ENCODE results near the gene ITFG1.
"Not testable (repeated sequence)": the region's sequence is repeated elsewhere in the genome, so short reads cannot be mapped to it uniquely, and the experiment has no call there.

ITFG1 gene

GRCh38 chr16:47250983-47251382 lies 209.9 kb downstream of the ITFG1 start:
- H3K36me3 Mint-ChIP-seq (ENCODE audit: low read depth): peaks cover 15% of the 10 kb centered on the region
- intact Hi-C loops (cut with micrococcal nuclease): no loop called here
- no peak overlapping the region for H3K27ac Mint-ChIP-seq
- H3K4me3 Mint-ChIP-seq: no peak overlapping the region
- no peaks in the 10 kb centered on the region for H3K27me3 Mint-ChIP-seq
- H3K4me1 Mint-ChIP-seq (ENCODE audit: low read depth): no peaks in the 10 kb centered on the region
- H3K9me3 Mint-ChIP-seq: no peaks in the 10 kb centered on the region

DNA sequence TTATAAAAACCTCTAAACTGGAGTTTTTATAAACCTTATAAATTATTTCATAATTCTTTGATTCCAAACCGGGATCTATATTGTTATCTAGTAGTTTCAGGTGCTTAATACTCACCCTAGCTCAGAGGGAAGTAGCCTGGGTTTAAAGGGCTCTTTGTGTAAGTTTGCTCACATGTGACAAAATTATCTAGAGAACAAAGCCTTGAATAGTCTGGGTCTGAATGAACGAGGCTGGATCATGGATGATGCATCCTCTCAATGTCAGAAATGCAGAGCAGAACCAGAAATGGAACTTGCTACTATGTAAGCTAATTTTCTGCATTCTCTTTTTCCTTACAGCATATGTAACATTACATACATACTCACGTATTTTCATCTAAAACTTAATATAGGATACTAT lies 213.2 kb downstream of the ITFG1 start:
- Mint-ChIP-seq H3K27me3 (no peaks in the 10 kb centered on the region), H3K9me3 (no peaks in the 10 kb centered on the region), H3K4me1 (ENCODE audit: low read depth) (no peaks in the 10 kb centered on the region), H3K27ac (no peak overlapping the region), H3K36me3 (ENCODE audit: low read depth) (peaks cover 16% of the 10 kb centered on the region), H3K4me3 (no peak overlapping the region)
- intact Hi-C loops (cut with micrococcal nuclease): no loop called here

GRCh38 chr16:47244206-47244605 lies 216.7 kb downstream of the ITFG1 start:
- peaks cover 46% of the 10 kb centered on the region for H3K36me3 Mint-ChIP-seq (ENCODE audit: low read depth)
- no peak overlapping the region for H3K27ac Mint-ChIP-seq
- no peaks in the 10 kb centered on the region for H3K27me3 Mint-ChIP-seq
- H3K4me1 Mint-ChIP-seq (ENCODE audit: low read depth): no peaks in the 10 kb centered on the region
- intact Hi-C loops (cut with micrococcal nuclease): no loop called here
- no peaks in the 10 kb centered on the region for H3K9me3 Mint-ChIP-seq
- H3K4me3 Mint-ChIP-seq: no peak overlapping the region

DNA sequence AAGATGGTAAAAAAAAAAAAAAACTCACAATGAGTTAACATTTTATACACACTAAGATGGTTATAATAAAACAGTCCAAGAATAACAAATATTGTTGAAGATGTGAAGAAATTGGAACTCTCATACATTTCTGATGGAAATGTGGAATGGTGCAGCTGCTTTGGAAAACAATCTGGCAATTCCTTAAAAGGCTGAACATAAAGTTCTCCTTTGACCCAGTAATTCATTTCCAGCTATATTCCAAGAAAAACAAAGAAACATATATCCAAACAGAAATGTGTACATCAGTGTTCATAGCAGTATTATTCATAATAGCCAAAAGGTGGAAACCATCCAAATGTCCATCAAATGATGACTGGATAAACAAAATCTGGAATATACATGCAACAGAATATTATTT lies 219.8 kb downstream of the ITFG1 start:
- Mint-ChIP-seq H3K9me3 (no peaks in the 10 kb centered on the region), H3K4me3 (no peak overlapping the region), H3K4me1 (ENCODE audit: low read depth) (no peaks in the 10 kb centered on the region), H3K36me3 (ENCODE audit: low read depth) (peaks cover 51% of the 10 kb centered on the region), H3K27ac (no peak overlapping the region), H3K27me3 (no peaks in the 10 kb centered on the region)
- intact Hi-C loops (cut with micrococcal nuclease): no loop called here

DNA sequence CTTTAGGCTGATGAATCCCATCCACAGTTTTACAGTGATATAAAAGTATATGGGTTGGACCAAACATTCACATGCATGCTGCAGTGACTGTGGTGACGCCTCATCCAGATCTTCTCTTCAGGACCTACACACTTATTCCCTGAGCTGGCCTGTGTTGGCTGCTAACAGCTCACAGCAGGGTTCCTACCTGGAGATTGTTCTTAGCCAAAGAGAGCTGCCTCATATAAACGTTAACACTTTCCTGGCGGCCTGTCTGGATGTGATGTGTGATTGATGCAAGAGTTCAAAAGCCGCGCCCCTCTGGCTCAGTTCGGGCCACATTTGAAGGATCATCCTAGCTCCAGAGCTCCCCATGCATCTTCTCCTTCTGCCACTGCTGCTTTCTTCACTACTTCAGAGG lies 224.1 kb downstream of the ITFG1 start:
- no peak overlapping the region for H3K4me3 Mint-ChIP-seq
- H3K9me3 Mint-ChIP-seq: no peaks in the 10 kb centered on the region
- H3K36me3 Mint-ChIP-seq (ENCODE audit: low read depth): peaks cover 70% of the 10 kb centered on the region
- no peaks in the 10 kb centered on the region for H3K4me1 Mint-ChIP-seq (ENCODE audit: low read depth)
- no peak overlapping the region for H3K27ac Mint-ChIP-seq
- no peaks in the 10 kb centered on the region for H3K27me3 Mint-ChIP-seq
- intact Hi-C loops (cut with micrococcal nuclease): no loop called here

DNA sequence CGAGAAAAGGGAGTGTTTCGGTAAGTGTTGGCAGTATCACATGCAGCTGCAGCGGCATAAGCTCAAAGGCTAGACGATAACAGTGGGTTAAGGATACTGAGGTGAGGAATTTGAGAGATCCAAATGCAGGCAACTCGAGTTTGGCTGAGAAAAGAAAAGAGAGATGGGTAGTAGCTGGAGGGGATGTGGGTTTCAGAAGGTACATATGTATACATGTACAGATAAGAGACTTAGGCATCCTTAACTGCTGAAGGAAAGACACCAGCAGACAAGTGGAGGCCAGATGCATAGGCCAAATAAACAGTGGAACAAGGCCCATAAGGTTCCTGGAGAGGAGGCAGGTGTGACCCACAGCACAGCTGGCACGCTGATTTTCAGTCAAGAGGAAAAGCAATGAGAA lies 230.6 kb downstream of the ITFG1 start:
- no peaks in the 10 kb centered on the region for H3K9me3 Mint-ChIP-seq
- intact Hi-C loops (cut with micrococcal nuclease): no loop called here
- H3K27me3 Mint-ChIP-seq: no peaks in the 10 kb centered on the region
- H3K4me3 Mint-ChIP-seq: no peak overlapping the region
- peaks cover 51% of the 10 kb centered on the region for H3K36me3 Mint-ChIP-seq (ENCODE audit: low read depth)
- no peak overlapping the region for H3K27ac Mint-ChIP-seq
- no peaks in the 10 kb centered on the region for H3K4me1 Mint-ChIP-seq (ENCODE audit: low read depth)

- intact Hi-C loops (cut with micrococcal nuclease): loop anchor here (10.0 kb wide), 1 partner anchor 155 kb away; no protein-coding TSS in a partner anchor
- H3K4me1 Mint-ChIP-seq (ENCODE audit: low read depth): no peaks in the 10 kb centered on the region
- no peak overlapping the region for H3K27ac Mint-ChIP-seq
- H3K4me3 Mint-ChIP-seq: no peak overlapping the region
- no peaks in the 10 kb centered on the region for H3K27me3 Mint-ChIP-seq
- peaks cover 52% of the 10 kb centered on the region for H3K36me3 Mint-ChIP-seq (ENCODE audit: low read depth)
- H3K9me3 Mint-ChIP-seq: peaks cover 4% of the 10 kb centered on the region
These were observed 231.5 kb downstream of the ITFG1 start for GRCh38 chr16:47229053-47230050.

- H3K36me3 Mint-ChIP-seq (ENCODE audit: low read depth): peaks cover 48% of the 10 kb centered on the region
These were observed 232.6 kb downstream of the ITFG1 start for GRCh38 chr16:47228241-47228640.

DNA sequence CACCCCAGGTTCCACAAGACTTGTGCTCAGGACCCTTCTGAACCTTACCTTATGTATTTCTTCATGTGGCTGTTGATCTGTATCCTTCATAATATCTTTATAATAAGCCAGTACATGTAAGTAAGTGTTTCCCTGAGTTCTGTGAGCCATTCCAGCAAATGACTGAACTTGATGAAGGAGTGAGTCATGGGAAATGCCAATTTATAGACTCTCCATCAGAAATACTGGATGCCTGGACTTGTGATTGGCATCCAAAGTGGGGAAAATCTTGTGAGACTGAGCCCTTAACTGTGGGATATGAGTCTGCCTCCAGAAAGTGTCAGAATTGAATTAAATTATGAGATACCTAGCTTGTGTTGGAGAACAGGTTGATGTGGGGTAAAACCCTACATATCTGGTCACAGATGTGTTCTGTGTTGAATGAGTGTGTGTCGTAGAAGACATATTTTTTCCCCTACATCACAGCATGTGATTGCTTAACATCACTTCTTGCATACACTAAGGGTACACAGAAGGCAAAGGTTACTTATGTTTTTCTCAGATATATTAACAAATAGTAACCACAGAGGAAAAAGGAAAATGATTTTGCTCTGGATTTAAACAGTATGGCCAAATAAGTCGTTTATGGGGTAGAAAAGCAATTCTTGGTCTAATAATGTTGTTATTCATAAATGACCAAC lies 247.0 kb downstream of the ITFG1 start:
- Mint-ChIP-seq H3K36me3 (ENCODE audit: low read depth) (peaks cover 62% of the 10 kb centered on the region), H3K27ac (no peak overlapping the region)

More at GRCh38 chr16:47228241-47228640, 232.6 kb downstream of the ITFG1 start:
- H3K4me1 Mint-ChIP-seq (ENCODE audit: low read depth): no peaks in the 10 kb centered on the region
- no peak overlapping the region for H3K4me3 Mint-ChIP-seq
- peaks cover 9% of the 10 kb centered on the region for H3K9me3 Mint-ChIP-seq
- no peaks in the 10 kb centered on the region for H3K27me3 Mint-ChIP-seq
- intact Hi-C loops (cut with micrococcal nuclease): loop anchor here (10.0 kb wide), 1 partner anchor 153 kb away; no protein-coding TSS in a partner anchor
- no peak overlapping the region for H3K27ac Mint-ChIP-seq

DNA sequence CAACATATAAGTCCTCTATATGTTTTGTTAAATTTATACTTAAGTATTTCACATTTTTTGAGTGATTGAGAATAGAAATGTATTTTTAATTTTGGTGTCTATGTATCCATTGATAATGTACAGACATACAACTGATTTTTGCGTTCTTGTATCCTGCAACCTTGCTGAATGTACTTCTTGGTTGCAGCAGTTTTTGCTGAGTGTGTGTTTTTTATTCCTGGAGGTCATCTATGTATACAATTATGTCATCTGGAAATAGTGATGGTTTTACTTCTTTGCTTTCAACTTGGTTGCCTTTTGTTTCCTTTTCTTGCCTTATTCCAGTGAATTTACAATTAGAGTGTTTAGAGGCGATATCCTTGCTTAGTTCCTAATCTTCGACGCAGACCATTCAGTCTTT lies 249.6 kb downstream of the ITFG1 start:
- intact Hi-C loops (cut with micrococcal nuclease): no loop called here
- Mint-ChIP-seq H3K27ac (no peak overlapping the region), H3K9me3 (no peaks in the 10 kb centered on the region), H3K4me1 (ENCODE audit: low read depth) (no peaks in the 10 kb centered on the region), H3K27me3 (no peaks in the 10 kb centered on the region), H3K4me3 (no peak overlapping the region), H3K36me3 (ENCODE audit: low read depth) (peaks cover 46% of the 10 kb centered on the region)

More for the DNA sequence above, 247.0 kb downstream of the ITFG1 start:
- H3K9me3 Mint-ChIP-seq: no peaks in the 10 kb centered on the region
- no peak overlapping the region for H3K4me3 Mint-ChIP-seq
- no peaks in the 10 kb centered on the region for H3K4me1 Mint-ChIP-seq (ENCODE audit: low read depth)
- H3K27me3 Mint-ChIP-seq: no peaks in the 10 kb centered on the region
- intact Hi-C loops (cut with micrococcal nuclease): no loop called here

DNA sequence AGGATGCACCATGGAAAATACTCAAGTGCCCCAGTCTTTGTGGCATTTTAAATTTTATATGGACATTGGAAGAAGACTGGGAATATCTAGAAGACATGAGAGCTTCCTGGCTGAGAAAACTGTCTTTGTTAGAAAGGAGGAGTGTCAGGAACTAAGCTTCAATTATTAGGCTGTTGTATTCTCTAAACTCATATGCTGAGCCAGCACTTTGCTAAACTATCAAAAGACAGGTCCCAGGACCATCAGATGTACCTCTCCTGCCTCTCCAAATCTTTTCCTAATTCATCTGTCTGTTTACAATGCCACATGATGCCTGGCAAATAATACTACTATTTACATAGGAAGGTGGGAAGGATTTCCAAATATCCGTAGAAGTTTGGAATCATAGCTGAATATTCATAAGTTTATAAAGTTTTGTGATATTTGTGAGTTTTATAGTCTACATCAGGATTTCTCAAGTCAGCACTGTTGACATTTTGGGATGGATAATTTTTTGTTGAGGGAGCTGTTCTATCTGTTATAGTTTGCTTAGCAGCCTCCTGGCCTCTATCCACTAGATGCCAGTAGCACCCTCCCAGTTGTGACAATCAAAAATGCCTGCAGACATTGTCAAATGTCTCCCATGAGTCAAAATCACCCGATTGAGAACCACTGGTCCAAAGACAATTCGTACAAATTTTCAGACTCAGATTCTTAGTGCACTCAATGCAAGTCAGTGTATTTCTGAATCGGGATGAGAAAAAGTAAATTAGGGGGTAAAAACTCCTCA lies 255.9 kb downstream of the ITFG1 start:
- Mint-ChIP-seq H3K4me1 (ENCODE audit: low read depth) (no peaks in the 10 kb centered on the region), H3K27me3 (no peaks in the 10 kb centered on the region), H3K4me3 (no peak overlapping the region), H3K27ac (no peak overlapping the region), H3K9me3 (no peaks in the 10 kb centered on the region), H3K36me3 (ENCODE audit: low read depth) (peaks cover 6% of the 10 kb centered on the region)
- intact Hi-C loops (cut with micrococcal nuclease): no loop called here

GRCh38 chr16:47203433-47203832 lies 257.4 kb downstream of the ITFG1 start:
- H3K4me3 Mint-ChIP-seq; intact Hi-C loops (cut with micrococcal nuclease); H3K27ac Mint-ChIP-seq; H3K4me1 Mint-ChIP-seq (ENCODE audit: low read depth); H3K27me3 Mint-ChIP-seq; H3K36me3 Mint-ChIP-seq (ENCODE audit: low read depth); H3K9me3 Mint-ChIP-seq: not testable (repeated sequence)

DNA sequence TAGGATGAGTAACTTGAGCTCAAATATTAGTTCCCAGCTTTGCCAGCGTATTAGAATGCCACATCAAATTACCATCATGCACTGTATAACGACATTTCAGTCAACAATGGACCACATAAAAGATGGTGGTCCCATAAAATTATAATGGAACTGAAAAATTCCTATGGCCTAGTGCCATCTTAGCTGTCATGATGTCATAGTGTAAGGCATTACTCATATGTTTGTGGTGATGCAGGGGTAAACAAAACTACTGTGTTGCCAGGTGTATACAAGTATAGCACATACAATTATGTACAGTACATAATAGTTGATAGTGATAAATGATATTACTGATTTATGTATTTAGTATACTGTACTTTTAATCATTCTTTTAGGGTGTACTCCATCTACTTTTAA lies 262.7 kb downstream of the ITFG1 start:
- no peak overlapping the region for H3K4me3 Mint-ChIP-seq
- H3K9me3 Mint-ChIP-seq: no peaks in the 10 kb centered on the region
- no peaks in the 10 kb centered on the region for H3K4me1 Mint-ChIP-seq (ENCODE audit: low read depth)
- intact Hi-C loops (cut with micrococcal nuclease): no loop called here
- no peak overlapping the region for H3K27ac Mint-ChIP-seq
- peaks cover 21% of the 10 kb centered on the region for H3K36me3 Mint-ChIP-seq (ENCODE audit: low read depth)
- H3K27me3 Mint-ChIP-seq: no peaks in the 10 kb centered on the region
